ENCODE measurements around the gene FANCC. TPM values are rescaled to one million over a fixed set of nuclear protein-coding genes. Genes with fewer than 3 reads are reported as not detected.

FANCC gene
- total RNA-seq, 4 donors from 2014 or later: 2.2 to 9.3 (median 6.5) TPM

GRCh38 chr9:95091601-95092261 lies 225.8 kb downstream of the FANCC start:
- WGBS, 2 donors: 31 to 34% methylated on average over 6 of the region's 12 CpGs
- peaks cover 48 to 100% (median 83%) of the 10 kb centered on the region in 3 donors for H3K4me1 ChIP-seq
- H3K36me3 ChIP-seq: peaks cover 0 to 52% (median 0%) of the 10 kb centered on the region in 3 donors
- no peaks in the 10 kb centered on the region for H3K27me3 ChIP-seq
- TF ChIP-seq CTCF (IDR thresholded peaks at IDR 0.05) (no peak), POLR2A (IDR thresholded peaks at IDR 0.05) (no peak)
- no peak for DNase-seq
- intact Hi-C loops (cut with DNase I): no loop called here
- H3K4me3 ChIP-seq: peak overlapping the region in 1 of 4 donors; percentile 21
- H3K9me3 ChIP-seq: no peaks in the 10 kb centered on the region
- peak overlapping the region; percentile 87 to 97 (median 89) for H3K27ac ChIP-seq

DNA sequence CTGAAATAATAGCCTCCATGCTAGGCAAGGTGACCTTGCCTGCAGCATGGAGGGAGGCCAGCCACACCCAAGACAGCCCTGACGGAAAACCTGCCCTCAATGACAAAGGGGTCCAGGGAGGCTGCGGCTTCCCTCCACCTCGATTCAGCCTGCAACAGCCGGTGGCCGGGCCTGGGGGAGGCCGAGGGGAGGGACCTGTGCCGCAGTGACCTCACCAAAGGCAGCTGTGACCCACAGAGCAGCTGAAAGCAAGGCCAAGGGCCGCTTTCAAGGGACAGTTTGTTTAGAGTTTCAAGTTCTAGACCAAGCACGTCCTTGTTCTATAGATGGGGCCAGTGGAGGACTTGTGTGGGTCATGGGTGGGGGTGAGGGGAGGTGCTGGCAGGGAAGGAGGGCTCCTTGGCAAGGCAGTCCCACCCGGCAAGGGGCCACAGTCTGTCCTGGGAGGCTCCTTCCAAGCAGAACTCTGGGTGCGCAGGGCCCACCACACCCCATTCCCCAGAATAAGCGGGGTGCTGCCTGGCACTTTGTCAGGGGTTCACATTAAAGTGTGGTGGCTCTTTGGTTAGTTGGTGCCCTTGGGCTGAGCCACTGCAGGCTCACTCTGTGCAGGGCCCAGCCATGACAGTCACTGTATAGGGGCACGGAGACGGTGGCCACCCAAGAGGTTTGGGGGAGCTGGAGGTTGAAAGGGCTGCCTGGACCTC lies 226.5 kb downstream of the FANCC start:
- DNase-seq: no peak
- peaks cover 0 to 52% (median 3%) of the 10 kb centered on the region in 3 donors for H3K36me3 ChIP-seq
- H3K4me1 ChIP-seq: peaks cover 55 to 100% (median 87%) of the 10 kb centered on the region in 3 donors
- H3K9me3 ChIP-seq: no peaks in the 10 kb centered on the region
- TF ChIP-seq CTCF (IDR thresholded peaks at IDR 0.05) (no peak), POLR2A (IDR thresholded peaks at IDR 0.05) (no peak)
- WGBS, 2 donors: 54 to 69% methylated on average over 4 to 12 of the region's 14 CpGs
- intact Hi-C loops (cut with DNase I): no loop called here
- H3K27me3 ChIP-seq: no peaks in the 10 kb centered on the region
- no peak overlapping the region for H3K4me3 ChIP-seq
- peak overlapping the region; percentile 87 to 97 (median 89) for H3K27ac ChIP-seq

DNA sequence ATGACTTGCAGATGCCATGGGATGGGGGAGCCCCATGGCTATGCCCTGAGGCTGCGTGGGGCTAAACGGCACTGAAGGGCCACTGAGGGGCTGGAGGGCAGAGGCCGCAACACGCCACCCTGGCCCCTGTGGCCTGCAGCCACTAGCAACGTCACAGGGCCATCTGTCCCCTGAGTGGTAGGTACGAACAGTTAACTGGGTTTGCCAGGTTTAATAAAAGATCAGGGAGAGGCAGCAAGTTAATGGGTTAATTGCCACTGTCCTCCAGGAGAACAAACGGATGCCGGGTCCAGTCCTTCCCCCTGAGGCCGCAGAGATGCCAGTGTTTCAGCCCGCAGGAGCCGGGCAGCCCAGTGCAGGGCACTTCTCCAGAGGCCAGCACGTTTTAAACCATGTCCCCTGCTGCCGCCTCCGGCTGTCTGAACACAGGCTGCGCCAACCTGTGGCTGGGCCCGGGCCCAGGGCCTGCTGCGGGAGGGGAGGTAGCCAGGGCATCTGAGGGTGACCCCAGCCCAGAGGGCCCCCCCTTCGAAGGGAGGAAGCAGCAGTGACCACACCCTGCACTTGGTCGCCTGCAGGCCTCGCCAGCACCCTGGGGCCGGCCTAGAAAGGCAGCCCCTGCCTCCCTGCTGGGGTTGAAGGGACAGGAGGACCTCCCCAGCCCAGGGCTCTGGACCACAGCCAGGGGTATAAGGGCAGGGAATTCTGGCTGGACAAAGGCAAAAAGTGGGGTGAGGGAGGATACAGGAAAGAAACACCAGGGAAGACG lies 227.3 kb downstream of the FANCC start:
- TF ChIP-seq CTCF (IDR thresholded peaks at IDR 0.05): no peak
- TF ChIP-seq POLR2A (IDR thresholded peaks at IDR 0.05): no peak
- intact Hi-C loops (cut with DNase I): no loop called here
- H3K36me3 ChIP-seq: peaks cover 0 to 52% (median 7%) of the 10 kb centered on the region in 3 donors
- H3K9me3 ChIP-seq: no peaks in the 10 kb centered on the region
- DNase-seq: no peak
- 20 to 54% methylated on average over 3 to 16 of the region's 22 CpGs for WGBS, 2 donors
- H3K4me3 ChIP-seq: no peak overlapping the region
- H3K27me3 ChIP-seq: no peaks in the 10 kb centered on the region
- peaks cover 62 to 100% (median 88%) of the 10 kb centered on the region in 3 donors for H3K4me1 ChIP-seq
- peak overlapping the region; percentile 87 to 97 (median 89) for H3K27ac ChIP-seq

GRCh38 chr9:95089257-95090022 lies 228.1 kb downstream of the FANCC start:
- Histone ChIP-seq H3K4me3 (no peak overlapping the region), H3K36me3 (peaks cover 0 to 52% (median 14%) of the 10 kb centered on the region in 3 donors), H3K27ac (peak overlapping the region; percentile 87 to 97 (median 89)), H3K4me1 (peaks cover 64 to 100% (median 89%) of the 10 kb centered on the region in 3 donors), H3K27me3 (no peaks in the 10 kb centered on the region), H3K9me3 (no peaks in the 10 kb centered on the region)
- DNase-seq: no peak
- WGBS, 2 donors: 44 to 75% methylated on average over 4 to 7 of the region's 16 CpGs
- TF ChIP-seq POLR2A (IDR thresholded peaks at IDR 0.05) (no peak), CTCF (IDR thresholded peaks at IDR 0.05) (no peak)
- intact Hi-C loops (cut with DNase I): no loop called here
